ENCODE results near the gene NKAPL.

DNA sequence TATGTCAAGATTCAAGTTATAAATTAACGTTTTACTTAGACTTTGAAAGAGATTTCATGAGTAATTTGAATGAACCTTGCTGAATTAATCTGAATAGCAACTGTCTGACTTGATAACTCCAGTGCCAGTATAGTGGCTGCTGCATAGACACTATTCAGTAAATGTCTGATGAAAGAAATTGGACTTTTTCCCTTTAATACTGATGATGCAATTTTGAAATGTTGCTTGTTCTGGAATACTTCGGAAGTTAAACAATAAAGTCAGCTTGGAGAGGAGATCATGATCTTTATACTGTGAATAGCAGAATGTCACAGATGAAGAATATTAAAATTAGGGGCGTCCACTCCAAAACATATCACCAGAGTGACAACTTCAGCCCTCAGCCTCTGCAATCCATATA is 18.6 kb downstream of the NKAPL start:
- TF ChIP-seq, protein P1, sequence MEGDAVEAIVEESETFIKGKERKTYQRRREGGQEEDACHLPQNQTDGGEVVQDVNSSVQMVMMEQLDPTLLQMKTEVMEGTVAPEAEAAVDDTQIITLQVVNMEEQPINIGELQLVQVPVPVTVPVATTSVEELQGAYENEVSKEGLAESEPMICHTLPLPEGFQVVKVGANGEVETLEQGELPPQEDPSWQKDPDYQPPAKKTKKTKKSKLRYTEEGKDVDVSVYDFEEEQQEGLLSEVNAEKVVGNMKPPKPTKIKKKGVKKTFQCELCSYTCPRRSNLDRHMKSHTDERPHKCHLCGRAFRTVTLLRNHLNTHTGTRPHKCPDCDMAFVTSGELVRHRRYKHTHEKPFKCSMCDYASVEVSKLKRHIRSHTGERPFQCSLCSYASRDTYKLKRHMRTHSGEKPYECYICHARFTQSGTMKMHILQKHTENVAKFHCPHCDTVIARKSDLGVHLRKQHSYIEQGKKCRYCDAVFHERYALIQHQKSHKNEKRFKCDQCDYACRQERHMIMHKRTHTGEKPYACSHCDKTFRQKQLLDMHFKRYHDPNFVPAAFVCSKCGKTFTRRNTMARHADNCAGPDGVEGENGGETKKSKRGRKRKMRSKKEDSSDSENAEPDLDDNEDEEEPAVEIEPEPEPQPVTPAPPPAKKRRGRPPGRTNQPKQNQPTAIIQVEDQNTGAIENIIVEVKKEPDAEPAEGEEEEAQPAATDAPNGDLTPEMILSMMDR (IDR thresholded peaks at IDR 0.05) = no peak
- no peak for TF ChIP-seq POLR2A (IDR thresholded peaks at IDR 0.05)
